Endothelial cell of umbilical vein (primary cell): ENCODE data around the gene GDI2. TPM values are rescaled to one million over a fixed set of nuclear protein-coding genes. Genes with fewer than 3 reads are reported as not detected.

ENCODE experiments used
- BruUV-seq: library from RNA; stranded (reverse); fragments of 400-500 nt; replicated peaks from 2 replicates; lab custom pipeline; 2021; lab: Mats Ljungman, UMichigan
- CTCF ChIA-PET: fragments of 300-600, 350-600 bp; sonication (Branson Sonifier 250); formaldehyde crosslinking; loops from one replicate; lab custom pipeline; 2021; ENCODE audit warnings: antibody characterized with exemption, inconsistent platforms; lab: Charles Lee
- POLR2A ChIA-PET: fragments of 300-600, 350-600 bp; sonication (Branson Sonifier 250); formaldehyde crosslinking; loops from one replicate; lab custom pipeline; 2021; ENCODE audit warnings: antibody characterized with exemption, inconsistent platforms; lab: Charles Lee
- DNase-seq: peaks from one replicate; pipeline ENCODE4 v3.0.0-alpha.2; 2011; ENCODE audit warnings: low read depth, low spot score
- FAIRE-seq: peaks from 2 replicates; lab custom pipeline; 2011; peaks lifted over from hg19 to GRCh38; lab: Jason Lieb, UNC
- H2AFZ ChIP-seq: 2 replicates; pipeline ENCODE4 v1.6.0; 2012; ENCODE audit warnings: low read depth, low read length, control low read depth, inconsistent platforms
- H3K27ac ChIP-seq: 2 replicates; pipeline ENCODE4 v1.5.1; 2011; ENCODE audit warnings: low read depth, mild to moderate bottlenecking, control low read depth, low read length, moderate library complexity; ENCODE audit not compliant: insufficient read depth
- H3K27me3 ChIP-seq, 2 experiments: 2 replicates each; pipeline versions ENCODE4 v1.6.0 to v1.6.1; 2011; ENCODE audit warnings: low read length in 2 of 2, mixed read lengths in 1 of 2; ENCODE audit not compliant: control insufficient read depth in 2 of 2, insufficient read depth in 2 of 2
- H3K36me3 ChIP-seq, 2 experiments: 2 replicates in 1 of 2; 3 replicates in 1 of 2; pipeline ENCODE4 v1.5.1; 2011; ENCODE audit warnings: low read length in 2 of 2, mild to moderate bottlenecking in 1 of 2, moderate library complexity in 1 of 2; ENCODE audit not compliant: control insufficient read depth in 2 of 2, insufficient read depth in 2 of 2; ENCODE audit errors: extremely low read depth in 1 of 2
- H3K4me1 ChIP-seq: 3 replicates; pipeline ENCODE4 v1.5.1; 2011; ENCODE audit warnings: mild to moderate bottlenecking, low read length; ENCODE audit not compliant: control insufficient read depth, insufficient read depth; ENCODE audit errors: extremely low read depth
- H3K4me2 ChIP-seq: 2 replicates; pipeline ENCODE4 v1.6.1; 2011; ENCODE audit warnings: low read length, control low read depth, mixed read lengths; ENCODE audit not compliant: insufficient read depth
- H3K4me3 ChIP-seq, 3 experiments: fragments of 200-600 bp in 1 of 3; sonication (generic), shearing (Covaris generic) in 1 of 3; replicated peaks in 1 of 3; 2 replicates each; pipeline ENCODE4 v1.5.1; 2011 to 2016; ENCODE audit warnings: control low read depth in 3 of 3, low read length in 3 of 3, mild to moderate bottlenecking in 2 of 3, inconsistent platforms in 1 of 3, low read depth in 1 of 3, moderate library complexity in 1 of 3; ENCODE audit not compliant: insufficient read depth in 1 of 3
- H3K79me2 ChIP-seq: 2 replicates; pipeline ENCODE4 v1.6.0; 2012; ENCODE audit warnings: low read length, inconsistent platforms; ENCODE audit not compliant: control insufficient read depth, insufficient read depth
- H3K9ac ChIP-seq: replicated peaks from 2 replicates; pipeline ENCODE3; 2011; ENCODE audit warnings: low read length, control low read depth; ENCODE audit not compliant: insufficient read depth; ENCODE audit errors: extremely low read depth
- H3K9me1 ChIP-seq: replicated peaks from 3 replicates; pipeline ENCODE4 v1.6.0; 2011; ENCODE audit warnings: mild to moderate bottlenecking, low read length; ENCODE audit not compliant: control insufficient read depth, insufficient read depth; ENCODE audit errors: extremely low read depth
- H3K9me3 ChIP-seq: replicated peaks from 2 replicates; pipeline ENCODE4 v1.5.1; 2012; ENCODE audit warnings: low read length, inconsistent platforms; ENCODE audit not compliant: control insufficient read depth, insufficient read depth
- H4K20me1 ChIP-seq: replicated peaks from 2 replicates; pipeline ENCODE3; 2011; ENCODE audit warnings: mild to moderate bottlenecking, low read length; ENCODE audit not compliant: control insufficient read depth, insufficient read depth; ENCODE audit errors: extremely low read depth
- CTCF ChIP-seq, 2 donors: IDR thresholded peaks; 1 replicate in 1 of 2; 2 replicates in 1 of 2; pipeline ENCODE4 v1.5.1; 2011; ENCODE audit warnings: low read length in 2 of 2, mild to moderate bottlenecking in 2 of 2, moderate library complexity in 2 of 2, control low read depth in 1 of 2, inconsistent platforms in 1 of 2, low read depth in 1 of 2; ENCODE audit not compliant: insufficient read depth in 1 of 2; ENCODE audit errors: extremely low read depth in 1 of 2
- EZH2 ChIP-seq: IDR thresholded peaks from 2 replicates; pipeline ENCODE4 v1.6.1; 2012; ENCODE audit warnings: borderline replicate concordance, low read depth, mild to moderate bottlenecking, moderate library complexity, low read length, inconsistent platforms; ENCODE audit not compliant: severe bottlenecking
- FOS ChIP-seq: IDR thresholded peaks from 2 replicates; pipeline ENCODE4 v1.6.1; 2011; ENCODE audit warnings: mild to moderate bottlenecking, low read length, moderate library complexity, borderline replicate concordance; ENCODE audit not compliant: insufficient read depth
- GATA2 ChIP-seq: IDR thresholded peaks from 2 replicates; pipeline ENCODE4 v1.7.0; 2011; ENCODE audit warnings: low read depth, mild to moderate bottlenecking, moderate library complexity, mixed read lengths, low read length; ENCODE audit not compliant: insufficient read length, insufficient read depth
- JUN ChIP-seq: IDR thresholded peaks from 2 replicates; pipeline ENCODE4 v1.6.1; 2011; ENCODE audit warnings: borderline replicate concordance, low read depth; ENCODE audit not compliant: insufficient read length, insufficient read depth
- MAX ChIP-seq: IDR thresholded peaks from 2 replicates; pipeline ENCODE4 v1.6.1; 2011; ENCODE audit not compliant: insufficient read depth, insufficient read length
- MYC ChIP-seq: IDR thresholded peaks from one replicate; pipeline ENCODE4 v1.6.1; 2011; ENCODE audit warnings: mild to moderate bottlenecking, low read depth, low read length
- POLR2A ChIP-seq: IDR thresholded peaks from 2 replicates; pipeline ENCODE4 v1.6.1; 2012; ENCODE audit warnings: low read depth, mild to moderate bottlenecking, control low read depth, low read length
- POLR2AphosphoS5 ChIP-seq: IDR thresholded peaks from 2 replicates; pipeline ENCODE4 v1.6.1; 2012; ENCODE audit warnings: low read depth, mild to moderate bottlenecking, control low read depth, low read length, moderate library complexity; ENCODE audit not compliant: insufficient read depth
- dilution Hi-C: fragments of 300-500 bp; cut with MboI; formaldehyde crosslinking; loops from one replicate; pipeline ENCODE4 v1.15.0; 2019; ENCODE audit warnings: low sequenced_read_pairs; ENCODE audit not compliant: extremely low pct_ligation_motif_present
- intact Hi-C: fragments of 100-400 bp; cut with micrococcal nuclease; formaldehyde crosslinking; loops from one replicate; pipeline ENCODE4 v1.10.0; 2022
- polyA plus RNA-seq, 4 experiments: library from polyadenylated mRNA; depleted of rRNA in 3 of 4; stranded (reverse) in 3 of 4; unstranded in 1 of 4; fragments of >200 nt; gene quantifications; 2 replicates each; pipeline versions ENCODE4 v1.2.1 to v1.2.3, GENCODE V29; 2011 to 2012; ENCODE audit warnings: missing spikeins in 1 of 4
- total RNA-seq: library from RNA; stranded (reverse); gene quantifications from 2 replicates; pipeline ENCODE4 v1.2.3, GENCODE V29; 2021

Gene GDI2
- total and polyA plus RNA-seq, 2 donors (not counting 3 experiments of a cell fraction or from before 2014, with no cell fraction given): 154 to 307 TPM

- Histone ChIP-seq H3K9ac (peak overlapping the region; percentile 99), H2AFZ (peak overlapping the region; percentile 79), H3K27ac (peak overlapping the region; percentile 90), H3K27me3 (no peaks in the 10 kb centered on the region), H3K4me3 (peak overlapping the region; percentile 63 to 91 (median 80)), H3K79me2 (peaks cover 42% of the 10 kb centered on the region), H3K9me3 (no peaks in the 10 kb centered on the region), H4K20me1 (peaks cover 10% of the 10 kb centered on the region), H3K9me1 (no peaks in the 10 kb centered on the region), H3K4me1 (peaks cover 33% of the 10 kb centered on the region), H3K4me2 (peak overlapping the region; percentile 91), H3K36me3 (no peaks in the 10 kb centered on the region)
- POLR2A ChIA-PET: interaction anchor here (0.8 to 1.9 kb wide), 2 partner anchors 54 to 76 kb away, joined by 3 to 9 read pairs; partner anchors contain the start of genes ANKRD16 and FBH1
- dilution Hi-C loops: no loop called here
- intact Hi-C loops: loop anchor here (10.0 kb wide), 1 partner anchor 160 kb away; the partner anchor contains the start of gene IL15RA
- FAIRE-seq (no peak), DNase-seq (no peak)
- TF ChIP-seq CTCF (IDR thresholded peaks at IDR 0.05; ENCODE audit: extremely low read depth in 1 of 2, insufficient read depth in 1 of 2, low read depth in 1 of 2, low read length in 2 of 2): no peak
- TF ChIP-seq EZH2: no peak
- TF ChIP-seq FOS: no peak
- no peak for TF ChIP-seq MYC
- TF ChIP-seq GATA2: no peak
- no peak for TF ChIP-seq POLR2A
- TF ChIP-seq JUN: no peak
- no peak for TF ChIP-seq POLR2AphosphoS5
- no peak for TF ChIP-seq MAX
- no TSS peak for BruUV-seq
- CTCF ChIA-PET: interaction anchor here (0.5 to 2.4 kb wide), 5 partner anchors 16 to 1757 kb away, joined by 3 to 19 read pairs (median 3); no protein-coding TSS in a partner anchor
Measured at GRCh38 chr10:5814110-5815107, 1.2 kb upstream of the GDI2 start.
